Measurements from ENCODE around the gene TMEM63B. TPM values are rescaled to one million over a fixed set of nuclear protein-coding genes. Genes with fewer than 3 reads are reported as not detected.
A peak's percentile ranks its signal among the peaks of the same experiment; 100 is the strongest.

The TMEM63B gene
- total and polyA plus RNA-seq, 8 donors, result 5.5 to 90.6 (median 21.5) TPM

GRCh38 chr6:44110005-44110676 is 17.2 kb upstream of the TMEM63B start:
- DNase-seq, result no peak
- Histone ChIP-seq H3K27ac (peak overlapping the region in 2 of 5 donors; percentile 16 to 68), H3K4me3 (no peak overlapping the region), H3K4me1 (peaks cover 0 to 15% (median 3%) of the 10 kb centered on the region in 4 donors), H3K27me3 (no peaks in the 10 kb centered on the region), H3K36me3 (peaks cover 30 to 84% (median 82%) of the 10 kb centered on the region in 4 donors), H3K9me3 (no peaks in the 10 kb centered on the region)
- TF ChIP-seq, protein P1, sequence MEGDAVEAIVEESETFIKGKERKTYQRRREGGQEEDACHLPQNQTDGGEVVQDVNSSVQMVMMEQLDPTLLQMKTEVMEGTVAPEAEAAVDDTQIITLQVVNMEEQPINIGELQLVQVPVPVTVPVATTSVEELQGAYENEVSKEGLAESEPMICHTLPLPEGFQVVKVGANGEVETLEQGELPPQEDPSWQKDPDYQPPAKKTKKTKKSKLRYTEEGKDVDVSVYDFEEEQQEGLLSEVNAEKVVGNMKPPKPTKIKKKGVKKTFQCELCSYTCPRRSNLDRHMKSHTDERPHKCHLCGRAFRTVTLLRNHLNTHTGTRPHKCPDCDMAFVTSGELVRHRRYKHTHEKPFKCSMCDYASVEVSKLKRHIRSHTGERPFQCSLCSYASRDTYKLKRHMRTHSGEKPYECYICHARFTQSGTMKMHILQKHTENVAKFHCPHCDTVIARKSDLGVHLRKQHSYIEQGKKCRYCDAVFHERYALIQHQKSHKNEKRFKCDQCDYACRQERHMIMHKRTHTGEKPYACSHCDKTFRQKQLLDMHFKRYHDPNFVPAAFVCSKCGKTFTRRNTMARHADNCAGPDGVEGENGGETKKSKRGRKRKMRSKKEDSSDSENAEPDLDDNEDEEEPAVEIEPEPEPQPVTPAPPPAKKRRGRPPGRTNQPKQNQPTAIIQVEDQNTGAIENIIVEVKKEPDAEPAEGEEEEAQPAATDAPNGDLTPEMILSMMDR (IDR thresholded peaks at IDR 0.05), result no peak
- no peak for TF ChIP-seq POLR2AphosphoS5 (IDR thresholded peaks at IDR 0.05)
- TF ChIP-seq EP300 (IDR thresholded peaks at IDR 0.05), result no peak
- TF ChIP-seq POLR2A (IDR thresholded peaks at IDR 0.05), result no peak
- 61 to 91% (median 86%) methylated on average over 6 of the region's 6 CpGs for WGBS, 5 donors
- intact Hi-C loops (cut with DNase I; ENCODE audit: low total_unique reads), result no loop called here

DNA sequence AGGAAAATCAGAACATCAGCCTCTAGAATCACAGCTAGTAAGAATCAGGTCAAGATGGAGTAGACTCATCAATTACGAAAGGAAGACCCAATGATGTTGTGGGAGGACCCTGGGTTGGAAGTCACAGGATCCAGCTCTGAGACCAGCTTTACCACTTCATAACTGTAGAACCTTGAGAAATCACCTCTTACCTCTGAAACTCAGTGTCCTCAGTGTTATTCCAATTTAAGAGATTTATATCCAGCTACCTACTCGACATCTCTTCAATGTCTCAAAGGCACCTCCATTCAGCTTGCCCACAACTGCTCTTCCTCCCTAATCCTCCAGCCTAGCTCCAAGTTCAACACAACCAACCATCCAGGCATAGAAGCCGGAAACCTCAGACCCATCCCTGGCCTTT is 16.4 kb upstream of the TMEM63B start:
- Histone ChIP-seq H3K36me3 (peaks cover 30 to 90% (median 84%) of the 10 kb centered on the region in 4 donors), H3K4me3 (no peak overlapping the region)
- intact Hi-C loops (cut with DNase I; ENCODE audit: low total_unique reads), result no loop called here

DNA sequence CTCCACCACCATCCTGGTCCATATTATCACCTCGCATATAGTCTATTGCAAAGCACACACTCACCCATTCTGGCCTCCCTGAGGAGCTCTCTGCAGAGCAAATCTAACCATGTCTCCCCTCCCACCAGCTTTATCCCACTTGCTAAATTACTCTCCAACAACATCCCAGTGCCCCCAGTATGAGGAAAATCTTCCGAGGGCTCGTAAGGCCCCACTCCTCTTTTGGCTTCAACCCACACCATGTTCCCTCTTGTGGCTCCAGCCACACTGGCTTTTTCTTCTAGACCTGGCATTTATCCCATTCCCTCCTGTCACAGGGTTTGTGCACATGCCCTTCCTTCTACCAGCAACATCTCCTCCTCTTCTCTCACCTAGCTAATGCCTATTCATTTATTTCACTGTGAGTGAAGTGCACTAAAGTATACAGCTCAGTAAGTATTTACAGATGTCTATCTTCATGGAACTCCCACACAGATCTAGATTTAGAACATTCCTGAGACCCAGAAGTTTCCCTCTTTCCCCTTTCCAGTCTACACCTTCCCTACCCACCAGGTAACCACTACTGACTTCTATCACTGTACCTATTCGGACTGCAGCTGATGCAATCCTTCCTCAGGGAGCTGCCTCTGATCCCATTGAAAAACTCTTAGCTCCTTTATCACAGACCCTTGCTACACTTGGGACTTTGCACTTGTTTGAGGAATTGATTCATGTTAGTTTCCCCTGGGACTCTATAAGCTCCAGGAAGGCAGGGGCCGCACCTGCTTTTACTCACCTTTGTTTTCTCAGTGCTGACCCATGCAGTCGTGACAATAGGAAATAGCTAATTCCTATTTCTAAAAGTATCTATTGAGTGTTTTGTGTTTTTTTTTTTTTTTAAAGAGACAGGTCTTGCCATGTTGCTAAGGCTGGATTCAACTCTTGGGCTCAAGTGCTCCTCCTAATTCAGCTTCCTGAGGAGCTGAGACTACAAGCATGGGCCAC is 15.6 kb upstream of the TMEM63B start:
- 60 to 84% (median 65%) methylated on average over 6 of the region's 6 CpGs for WGBS, 5 donors
- Histone ChIP-seq H3K27ac (peak overlapping the region in 2 of 5 donors; percentile 30 to 47), H3K4me1 (peaks cover 8 to 19% (median 13%) of the 10 kb centered on the region in 4 donors), H3K9me3 (no peaks in the 10 kb centered on the region), H3K36me3 (peaks cover 30 to 90% (median 82%) of the 10 kb centered on the region in 4 donors), H3K27me3 (no peaks in the 10 kb centered on the region), H3K4me3 (no peak overlapping the region)
- TF ChIP-seq, protein P1 (IDR thresholded peaks at IDR 0.05), result no peak
- TF ChIP-seq POLR2AphosphoS5 (IDR thresholded peaks at IDR 0.05), result no peak
- TF ChIP-seq EP300 (IDR thresholded peaks at IDR 0.05), result no peak
- peak in 1 of 2 donors; percentile 79 for DNase-seq
- intact Hi-C loops (cut with DNase I; ENCODE audit: low total_unique reads), result no loop called here

More for the DNA sequence above, 16.4 kb upstream of the TMEM63B start:
- H3K27me3 ChIP-seq, result no peaks in the 10 kb centered on the region
- DNase-seq, result no peak
- TF ChIP-seq, protein P1 (IDR thresholded peaks at IDR 0.05), result no peak
- TF ChIP-seq POLR2A (IDR thresholded peaks at IDR 0.05) (no peak), EP300 (IDR thresholded peaks at IDR 0.05) (no peak), POLR2AphosphoS5 (IDR thresholded peaks at IDR 0.05) (no peak)
- peaks cover under 1 to 18% (median 6%) of the 10 kb centered on the region in 4 donors for H3K4me1 ChIP-seq
- H3K27ac ChIP-seq, result peak overlapping the region in 2 of 5 donors; percentile 47 to 68
- no peaks in the 10 kb centered on the region for H3K9me3 ChIP-seq
- WGBS, 5 donors, result 94 to 99% (median 96%) methylated on average over 3 of the region's 3 CpGs

GRCh38 chr6:44113414-44113813 is 13.9 kb upstream of the TMEM63B start:
- 39 to 59% (median 51%) methylated on average over 3 of the region's 3 CpGs for WGBS, 5 donors
- no peaks in the 10 kb centered on the region for H3K9me3 ChIP-seq
- peaks cover 17 to 36% (median 25%) of the 10 kb centered on the region in 4 donors for H3K4me1 ChIP-seq
- H3K4me3 ChIP-seq, result no peak overlapping the region
- DNase-seq, result no peak
- no peak for TF ChIP-seq POLR2AphosphoS5 (IDR thresholded peaks at IDR 0.05)
- TF ChIP-seq, protein P1 (IDR thresholded peaks at IDR 0.05), result no peak
- no peak for TF ChIP-seq POLR2A (IDR thresholded peaks at IDR 0.05)
- no peak for TF ChIP-seq EP300 (IDR thresholded peaks at IDR 0.05)
- H3K36me3 ChIP-seq, result peaks cover 30 to 75% (median 68%) of the 10 kb centered on the region in 4 donors
- H3K27me3 ChIP-seq, result no peaks in the 10 kb centered on the region
- intact Hi-C loops (cut with DNase I; ENCODE audit: low total_unique reads), result no loop called here
- no peak overlapping the region for H3K27ac ChIP-seq
